ENCODE results near the gene THSD4.

DNA sequence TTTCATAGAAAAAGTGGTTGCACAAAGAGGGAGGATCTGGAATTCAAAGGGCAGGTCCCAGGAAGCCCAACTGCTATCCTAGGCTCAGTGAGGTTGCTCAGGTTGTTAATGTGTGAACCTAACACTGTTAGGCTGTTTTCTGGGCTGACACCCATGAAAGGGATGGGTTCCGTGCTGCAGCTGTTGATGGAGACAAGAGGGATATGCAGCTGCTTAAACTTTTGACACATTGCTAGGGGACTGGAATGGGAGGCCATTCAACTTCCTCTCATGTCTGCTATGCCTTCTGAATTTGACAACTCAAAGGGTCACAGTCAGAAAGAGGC lies 497.1 kb downstream of the THSD4 start:
- TF ChIP-seq, protein P1, sequence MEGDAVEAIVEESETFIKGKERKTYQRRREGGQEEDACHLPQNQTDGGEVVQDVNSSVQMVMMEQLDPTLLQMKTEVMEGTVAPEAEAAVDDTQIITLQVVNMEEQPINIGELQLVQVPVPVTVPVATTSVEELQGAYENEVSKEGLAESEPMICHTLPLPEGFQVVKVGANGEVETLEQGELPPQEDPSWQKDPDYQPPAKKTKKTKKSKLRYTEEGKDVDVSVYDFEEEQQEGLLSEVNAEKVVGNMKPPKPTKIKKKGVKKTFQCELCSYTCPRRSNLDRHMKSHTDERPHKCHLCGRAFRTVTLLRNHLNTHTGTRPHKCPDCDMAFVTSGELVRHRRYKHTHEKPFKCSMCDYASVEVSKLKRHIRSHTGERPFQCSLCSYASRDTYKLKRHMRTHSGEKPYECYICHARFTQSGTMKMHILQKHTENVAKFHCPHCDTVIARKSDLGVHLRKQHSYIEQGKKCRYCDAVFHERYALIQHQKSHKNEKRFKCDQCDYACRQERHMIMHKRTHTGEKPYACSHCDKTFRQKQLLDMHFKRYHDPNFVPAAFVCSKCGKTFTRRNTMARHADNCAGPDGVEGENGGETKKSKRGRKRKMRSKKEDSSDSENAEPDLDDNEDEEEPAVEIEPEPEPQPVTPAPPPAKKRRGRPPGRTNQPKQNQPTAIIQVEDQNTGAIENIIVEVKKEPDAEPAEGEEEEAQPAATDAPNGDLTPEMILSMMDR (conservative IDR thresholded peaks at IDR 0.05 in 1 of 2, IDR thresholded peaks at IDR 0.05 in 1 of 2; ENCODE audit: low read depth in 1 of 2, low read length in 2 of 2), result no peak
- TF ChIP-seq EZH2 (IDR thresholded peaks at IDR 0.05; ENCODE audit: low read length, missing control alignments), result no peak

Data from fibroblast of lung (primary cell).